Activated CD4-positive, alpha-beta memory T cell treated with anti-CD3 and anti-CD28 coated beads for 36 hours (primary cell): Measurements from ENCODE around the gene PIEZO2. TPM values are rescaled to one million over a fixed set of nuclear protein-coding genes. Genes with fewer than 3 reads are reported as not detected.
"Not testable (repeated sequence)": the region's sequence is repeated elsewhere in the genome, so short reads cannot be mapped to it uniquely, and the experiment has no call there.

Experiments used
- CTCF ChIA-PET: fragments of 350-600 bp; sonication (Branson Sonifier 250); formaldehyde crosslinking; loops from one replicate; lab custom pipeline; 2021; ENCODE audit warnings: antibody characterized with exemption, inconsistent platforms; lab: Charles Lee
- POLR2A ChIA-PET: fragments of 350-600 bp; sonication (Branson Sonifier 250); formaldehyde crosslinking; loops from one replicate; lab custom pipeline; 2021; ENCODE audit warnings: antibody characterized with exemption; lab: Charles Lee
- DNase-seq: peaks from one replicate; pipeline ENCODE4 v3.0.0-alpha.2; 2020
- H3K27ac Mint-ChIP-seq: one replicate; pipeline ENCODE4 v1.8.0; 2021; ENCODE audit warnings: mixed read lengths
- H3K27me3 Mint-ChIP-seq: one replicate; pipeline ENCODE4 v1.8.0; 2021; ENCODE audit warnings: mixed read lengths
- H3K36me3 Mint-ChIP-seq: one replicate; pipeline ENCODE4 v1.8.0; 2021; ENCODE audit warnings: mixed read lengths
- H3K4me1 Mint-ChIP-seq: one replicate; pipeline ENCODE4 v1.8.0; 2021; ENCODE audit warnings: low read depth, mixed read lengths
- H3K4me3 Mint-ChIP-seq: one replicate; pipeline ENCODE4 v1.8.0; 2021; ENCODE audit warnings: mild to moderate bottlenecking, mixed read lengths
- H3K9me3 Mint-ChIP-seq: one replicate; pipeline ENCODE4 v1.8.0; 2021; ENCODE audit warnings: mixed read lengths
- intact Hi-C: fragments of 100-400 bp; cut with micrococcal nuclease; formaldehyde crosslinking; loops from one replicate; pipeline ENCODE4 v1.15.1; 2023
- total RNA-seq, 2 experiments: library from RNA; stranded (reverse); gene quantifications; one replicate each; pipeline ENCODE4 v1.2.3, GENCODE V29; 2021

PIEZO2 gene
- total RNA-seq, 2 experiments from 2014 or later = not detected

- intact Hi-C loops, H3K9me3 Mint-ChIP-seq, DNase-seq, H3K27me3 Mint-ChIP-seq, H3K27ac Mint-ChIP-seq, H3K4me3 Mint-ChIP-seq, H3K36me3 Mint-ChIP-seq, H3K4me1 Mint-ChIP-seq, POLR2A ChIA-PET, CTCF ChIA-PET: not testable (repeated sequence)
Measured at GRCh38 chr18:10922712-10923111, 226.7 kb downstream of the PIEZO2 start.

- DNase-seq, H3K9me3 Mint-ChIP-seq, H3K36me3 Mint-ChIP-seq, H3K4me1 Mint-ChIP-seq, H3K4me3 Mint-ChIP-seq, CTCF ChIA-PET, H3K27ac Mint-ChIP-seq, H3K27me3 Mint-ChIP-seq, POLR2A ChIA-PET, intact Hi-C loops: not testable (repeated sequence)
Measured at GRCh38 chr18:10920309-10920708, 229.1 kb downstream of the PIEZO2 start.

DNA sequence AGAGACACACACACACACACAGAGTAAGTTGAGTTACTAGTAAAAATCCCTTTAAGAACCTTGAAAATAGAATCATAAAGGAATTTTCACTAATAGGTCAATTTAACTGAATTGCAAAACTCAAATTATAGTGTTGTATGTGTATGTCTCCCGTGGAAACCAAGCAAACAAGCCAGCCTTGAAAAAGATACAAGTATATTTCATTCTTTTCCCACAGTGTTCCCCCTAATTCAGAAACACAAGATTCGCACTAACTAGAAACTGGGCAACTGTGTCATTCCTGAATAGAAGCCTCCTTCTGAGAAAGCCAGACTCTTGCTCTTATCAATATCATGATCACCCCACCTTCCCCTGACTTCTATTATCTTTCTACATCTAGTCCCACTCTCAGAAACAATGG is 229.5 kb downstream of the PIEZO2 start:
- Mint-ChIP-seq H3K4me3 (no peak overlapping the region), H3K9me3 (no peaks in the 10 kb centered on the region), H3K4me1 (no peaks in the 10 kb centered on the region), H3K36me3 (no peaks in the 10 kb centered on the region), H3K27ac (no peak overlapping the region), H3K27me3 (no peaks in the 10 kb centered on the region)
- ChIA-PET POLR2A (no interaction called here), CTCF (no interaction called here)
- intact Hi-C loops = no loop called here
- DNase-seq = no peak

GRCh38 chr18:10916865-10917264 is 232.5 kb downstream of the PIEZO2 start:
- H3K4me1 Mint-ChIP-seq = no peaks in the 10 kb centered on the region
- DNase-seq = no peak
- no peaks in the 10 kb centered on the region for H3K27me3 Mint-ChIP-seq
- H3K4me3 Mint-ChIP-seq = no peak overlapping the region
- H3K27ac Mint-ChIP-seq = no peak overlapping the region
- H3K36me3 Mint-ChIP-seq = no peaks in the 10 kb centered on the region
- ChIA-PET POLR2A (no interaction called here), CTCF (no interaction called here)
- no peaks in the 10 kb centered on the region for H3K9me3 Mint-ChIP-seq
- intact Hi-C loops = no loop called here

- CTCF ChIA-PET = no interaction called here
- H3K27ac Mint-ChIP-seq = no peak overlapping the region
- no peaks in the 10 kb centered on the region for H3K27me3 Mint-ChIP-seq
- no peaks in the 10 kb centered on the region for H3K9me3 Mint-ChIP-seq
- intact Hi-C loops = no loop called here
- POLR2A ChIA-PET = no interaction called here
- no peaks in the 10 kb centered on the region for H3K36me3 Mint-ChIP-seq
- no peak for DNase-seq
- no peaks in the 10 kb centered on the region for H3K4me1 Mint-ChIP-seq
- H3K4me3 Mint-ChIP-seq = no peak overlapping the region
Measured at GRCh38 chr18:10916387-10916786, 233.0 kb downstream of the PIEZO2 start.

DNA sequence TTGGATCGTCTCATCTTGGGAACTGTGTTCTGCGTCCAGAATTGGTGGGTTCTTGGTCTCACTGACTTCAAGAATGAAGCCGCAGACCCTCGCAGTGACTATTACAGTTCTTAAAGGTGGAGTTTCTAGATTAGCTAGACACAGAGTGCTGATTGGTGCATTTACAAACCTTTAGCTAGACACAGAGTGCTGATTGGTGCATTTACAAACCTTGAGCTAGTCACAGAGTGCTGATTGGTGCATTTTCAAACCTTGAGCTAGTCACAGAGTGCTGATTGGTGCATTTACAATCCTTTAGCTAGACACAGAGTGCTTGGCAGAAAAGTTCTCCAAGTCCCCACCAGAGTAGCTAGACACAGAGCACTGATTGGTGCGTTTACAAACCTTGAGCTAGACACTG is 233.6 kb downstream of the PIEZO2 start:
- H3K9me3 Mint-ChIP-seq, H3K36me3 Mint-ChIP-seq, POLR2A ChIA-PET, H3K27me3 Mint-ChIP-seq, CTCF ChIA-PET, H3K27ac Mint-ChIP-seq, H3K4me1 Mint-ChIP-seq, H3K4me3 Mint-ChIP-seq, DNase-seq, intact Hi-C loops: not testable (repeated sequence)

DNA sequence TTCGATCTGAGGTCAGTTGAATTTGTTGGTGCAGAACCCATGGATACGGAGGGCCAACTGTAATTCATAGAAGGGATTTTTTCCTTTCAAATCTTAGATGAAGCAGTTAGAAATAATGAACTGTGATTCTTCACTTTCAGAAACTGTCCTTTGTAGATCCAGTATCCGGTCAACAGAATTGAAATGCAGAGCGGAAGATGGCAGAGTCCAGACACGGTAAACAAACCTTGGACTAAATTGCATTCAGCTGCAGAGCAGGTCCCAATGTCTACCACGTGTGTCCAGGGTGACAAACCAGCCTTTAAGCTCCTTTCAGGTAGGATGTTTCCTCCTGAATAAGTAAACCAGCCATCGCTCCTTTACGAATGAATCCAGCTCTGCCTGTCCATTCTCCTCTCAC is 234.8 kb downstream of the PIEZO2 start:
- H3K36me3 Mint-ChIP-seq, H3K4me1 Mint-ChIP-seq, POLR2A ChIA-PET, intact Hi-C loops, H3K4me3 Mint-ChIP-seq, CTCF ChIA-PET, H3K9me3 Mint-ChIP-seq, H3K27me3 Mint-ChIP-seq, DNase-seq, H3K27ac Mint-ChIP-seq: not testable (repeated sequence)

DNA sequence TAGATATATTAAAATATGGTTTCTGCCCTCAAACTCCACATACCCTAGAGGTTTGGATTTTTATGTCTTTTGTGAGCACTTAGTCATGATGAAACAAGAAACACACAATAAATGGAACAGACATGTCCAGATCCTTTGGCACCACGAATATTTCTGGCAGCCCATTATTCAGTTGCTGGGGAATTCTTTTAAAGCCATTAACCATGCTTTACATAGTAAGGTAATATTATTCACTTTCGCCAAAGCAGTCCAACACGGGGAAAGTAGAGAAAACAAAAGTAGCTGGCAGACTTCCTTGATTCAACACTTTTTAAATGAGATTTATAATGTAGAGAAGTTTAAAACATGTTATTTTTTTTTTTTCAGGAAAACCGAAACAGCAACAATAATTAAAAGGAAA is 235.4 kb downstream of the PIEZO2 start:
- POLR2A ChIA-PET = no interaction called here
- no peak for DNase-seq
- no peaks in the 10 kb centered on the region for H3K9me3 Mint-ChIP-seq
- H3K36me3 Mint-ChIP-seq = no peaks in the 10 kb centered on the region
- no peaks in the 10 kb centered on the region for H3K4me1 Mint-ChIP-seq
- no peak overlapping the region for H3K4me3 Mint-ChIP-seq
- H3K27me3 Mint-ChIP-seq = no peaks in the 10 kb centered on the region
- CTCF ChIA-PET = no interaction called here
- intact Hi-C loops = no loop called here
- H3K27ac Mint-ChIP-seq = no peak overlapping the region

- H3K9me3 Mint-ChIP-seq = no peaks in the 10 kb centered on the region
- H3K27ac Mint-ChIP-seq = no peak overlapping the region
- H3K27me3 Mint-ChIP-seq = no peaks in the 10 kb centered on the region
- intact Hi-C loops = no loop called here
- H3K4me1 Mint-ChIP-seq = no peaks in the 10 kb centered on the region
- no peak overlapping the region for H3K4me3 Mint-ChIP-seq
- ChIA-PET CTCF (no interaction called here), POLR2A (no interaction called here)
- DNase-seq = no peak
- H3K36me3 Mint-ChIP-seq = no peaks in the 10 kb centered on the region
Measured at GRCh38 chr18:10912790-10913545, 236.4 kb downstream of the PIEZO2 start.

GRCh38 chr18:10909724-10910123 is 239.6 kb downstream of the PIEZO2 start:
- POLR2A ChIA-PET = interaction anchor here (0.6 kb wide), 1 partner anchor 23 kb away, joined by 3 read pairs; no protein-coding TSS in a partner anchor
- Mint-ChIP-seq H3K27ac (no peak overlapping the region), H3K9me3 (no peaks in the 10 kb centered on the region), H3K4me1 (no peaks in the 10 kb centered on the region), H3K36me3 (no peaks in the 10 kb centered on the region), H3K4me3 (no peak overlapping the region), H3K27me3 (no peaks in the 10 kb centered on the region)
- no peak for DNase-seq
- intact Hi-C loops = no loop called here
- CTCF ChIA-PET = no interaction called here

DNA sequence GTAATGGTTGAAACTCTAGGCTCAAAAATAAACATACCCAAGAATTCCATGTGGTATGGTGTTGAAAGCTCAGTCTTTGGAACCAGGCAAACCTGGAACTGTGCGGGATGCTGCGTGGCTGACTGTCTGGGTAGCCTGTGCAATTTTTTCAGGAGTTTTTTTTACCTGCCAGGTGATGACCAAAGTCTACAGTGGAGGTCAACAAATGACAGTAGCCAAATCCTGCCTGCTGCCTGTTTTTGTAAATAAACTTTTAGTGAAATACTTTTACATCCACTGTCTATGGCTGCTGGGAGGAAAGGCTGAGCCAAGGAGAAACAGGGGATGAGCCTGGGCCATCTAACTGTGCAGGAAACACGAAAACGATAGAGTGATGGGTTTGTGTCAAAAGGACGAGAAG is 240.6 kb downstream of the PIEZO2 start:
- intact Hi-C loops = no loop called here
- H3K4me3 Mint-ChIP-seq = no peak overlapping the region
- H3K36me3 Mint-ChIP-seq = no peaks in the 10 kb centered on the region
- no peaks in the 10 kb centered on the region for H3K27me3 Mint-ChIP-seq
- ChIA-PET CTCF (no interaction called here), POLR2A (no interaction called here)
- no peak overlapping the region for H3K27ac Mint-ChIP-seq
- H3K9me3 Mint-ChIP-seq = no peaks in the 10 kb centered on the region
- no peaks in the 10 kb centered on the region for H3K4me1 Mint-ChIP-seq
- no peak for DNase-seq

DNA sequence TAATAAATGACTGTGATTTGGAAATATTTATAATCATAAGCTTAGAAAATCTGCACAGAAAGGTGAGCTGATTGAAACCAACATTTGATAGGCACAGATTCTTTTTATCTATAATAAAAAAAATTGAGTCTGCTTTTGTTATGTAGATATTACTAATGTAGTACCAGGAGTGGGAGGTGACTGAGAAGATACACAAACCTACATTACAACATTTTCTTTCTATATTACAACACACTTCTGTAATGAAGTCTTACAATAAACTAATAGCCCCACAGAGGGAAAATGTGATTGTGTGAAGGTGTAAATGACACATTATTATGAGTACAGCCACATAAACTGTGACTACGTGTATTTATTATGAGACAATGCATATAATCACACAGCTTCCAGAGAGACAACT is 241.6 kb downstream of the PIEZO2 start:
- POLR2A ChIA-PET = no interaction called here
- intact Hi-C loops = no loop called here

DNA sequence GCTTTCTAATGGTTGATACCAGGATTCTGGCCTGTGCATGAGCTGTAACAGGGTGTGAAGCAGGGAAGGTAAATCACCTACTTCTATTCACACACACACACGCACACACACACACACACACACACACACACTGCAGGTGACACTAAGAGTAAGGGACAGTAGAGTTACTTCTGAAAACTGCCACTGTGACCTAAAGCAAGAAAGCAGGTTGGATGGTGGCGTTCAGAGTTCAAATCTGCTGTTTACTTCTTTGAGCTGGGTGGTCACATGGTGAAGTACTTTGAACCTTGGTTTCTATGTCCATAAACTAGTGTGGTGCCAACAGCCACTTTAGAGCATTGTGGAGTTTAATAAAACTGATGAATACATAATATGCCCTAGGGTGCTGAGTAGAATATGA is 248.0 kb downstream of the PIEZO2 start:
- no peak for DNase-seq
- POLR2A ChIA-PET = no interaction called here
- intact Hi-C loops = no loop called here
- H3K36me3 Mint-ChIP-seq = no peaks in the 10 kb centered on the region
- no peaks in the 10 kb centered on the region for H3K9me3 Mint-ChIP-seq
- H3K27ac Mint-ChIP-seq = no peak overlapping the region
- peaks cover 3% of the 10 kb centered on the region for H3K27me3 Mint-ChIP-seq
- H3K4me3 Mint-ChIP-seq = no peak overlapping the region
- no peaks in the 10 kb centered on the region for H3K4me1 Mint-ChIP-seq
- CTCF ChIA-PET = no interaction called here

More for the DNA sequence above, 241.6 kb downstream of the PIEZO2 start:
- Mint-ChIP-seq H3K4me1 (no peaks in the 10 kb centered on the region), H3K27me3 (no peaks in the 10 kb centered on the region), H3K9me3 (no peaks in the 10 kb centered on the region), H3K27ac (no peak overlapping the region), H3K36me3 (no peaks in the 10 kb centered on the region), H3K4me3 (no peak overlapping the region)
- DNase-seq = no peak
- CTCF ChIA-PET = no interaction called here
